ENCODE results near the gene SERTM2. TPM values are rescaled to one million over a fixed set of nuclear protein-coding genes. Genes with fewer than 3 reads are reported as not detected.

Gene SERTM2
- total and polyA plus RNA-seq, 10 donors, result 0.24 to 2.7 (median 0.61) TPM

DNA sequence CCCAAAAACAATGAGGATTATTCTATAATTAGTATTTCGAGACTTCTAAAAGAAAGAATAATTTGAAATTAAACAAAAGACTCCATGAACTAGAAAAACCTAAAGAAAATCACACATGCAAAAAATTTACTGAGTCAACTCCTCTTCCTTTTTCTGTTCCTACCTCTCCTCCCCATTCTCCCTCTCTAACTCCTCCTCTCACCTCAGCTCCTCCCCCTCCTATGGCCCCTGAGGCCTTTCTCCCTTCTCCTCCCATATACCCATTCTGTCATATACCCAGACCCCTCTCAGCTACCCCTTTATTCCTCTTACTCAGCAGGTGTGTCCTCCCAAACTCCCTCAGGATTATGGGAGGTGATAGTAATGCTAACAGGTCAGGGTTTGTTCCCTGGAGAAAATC, 57.4 kb downstream of the SERTM2 start:
- peaks cover 0 to 3% (median 0%) of the 10 kb centered on the region in 7 donors for H3K27me3 ChIP-seq (replicated peaks in 1 of 7)
- H3K4me1 ChIP-seq, result no peaks in the 10 kb centered on the region
- no peaks in the 10 kb centered on the region for H3K9me3 ChIP-seq
- H3K4me3 ChIP-seq, result no peak overlapping the region
- no peak for DNase-seq
- no peaks in the 10 kb centered on the region for H3K36me3 ChIP-seq
- intact Hi-C loops (cut with DNase I; ENCODE audit: low total_unique reads), result no loop called here
- TF ChIP-seq POLR2A (IDR thresholded peaks at IDR 0.05), result no peak
- no peak for TF ChIP-seq POLR2AphosphoS5 (IDR thresholded peaks at IDR 0.05)
- WGBS, 5 donors, result 55 to 69% (median 59%) methylated on average over 1 of the region's 1 CpG
- H3K27ac ChIP-seq, result no peak overlapping the region

Other genes starting within 250 kb of the SERTM2 start
- gene CAPN6, start 241.2 kb upstream of the SERTM2 start, total RNA-seq, result 1 to 10 TPM in 2 of 7 donors, under 1 TPM in 4, not detected in 1; 0.16 to 1.7 (median 0.53) TPM
- 1 to 10 TPM; 1.2 to 7.4 (median 3.5) TPM for gene CAPN6, start 241.2 kb upstream of the SERTM2 start, polyA plus RNA-seq
- gene DCX, start 99.5 kb upstream of the SERTM2 start, total RNA-seq, result under 1 TPM in 1 of 7 donors, not detected in 6; 0.06 TPM
- gene DCX, start 99.5 kb upstream of the SERTM2 start, polyA plus RNA-seq, result under 1 TPM in 2 of 3 donors, not detected in 1; 0.02 TPM
- 100 to 1,000 TPM in 2 of 7 donors, 10 to 100 TPM in 5; 72.3 to 131 (median 78.3) TPM for gene ALG13, start 169.5 kb downstream of the SERTM2 start, total RNA-seq
- gene ALG13, start 169.5 kb downstream of the SERTM2 start, polyA plus RNA-seq, result 10 to 100 TPM; 26.9 to 36.5 (median 32.3) TPM